Measurements from ENCODE around the gene DCUN1D2. TPM values are rescaled to one million over a fixed set of nuclear protein-coding genes. Genes with fewer than 3 reads are reported as not detected.
"Not testable (repeated sequence)": the region's sequence is repeated elsewhere in the genome, so short reads cannot be mapped to it uniquely, and the experiment has no call there.

The DCUN1D2 gene
- total RNA-seq, 2 donors from 2014 or later, result 35.8 to 44.7 TPM

- not testable (repeated sequence) for H3K27me3 ChIP-seq (ENCODE audit: control insufficient read depth, insufficient read depth, low read length, poor library complexity, severe bottlenecking); H3K4me1 Mint-ChIP-seq; H3K9me3 Mint-ChIP-seq; H3K9me3 ChIP-seq (ENCODE audit: control insufficient read depth, low read length); H3K27me3 Mint-ChIP-seq (ENCODE audit: insufficient read depth); H3K4me3 Mint-ChIP-seq; H3K27ac ChIP-seq (ENCODE audit: low read depth, low read length); H3K9ac ChIP-seq (ENCODE audit: extremely low read depth, low read length, poor library complexity, severe bottlenecking); H3K4me1 ChIP-seq (ENCODE audit: control insufficient read depth, insufficient read depth, low read length); H3K4me3 ChIP-seq (ENCODE audit: low read length)
- TF ChIP-seq, protein P1, sequence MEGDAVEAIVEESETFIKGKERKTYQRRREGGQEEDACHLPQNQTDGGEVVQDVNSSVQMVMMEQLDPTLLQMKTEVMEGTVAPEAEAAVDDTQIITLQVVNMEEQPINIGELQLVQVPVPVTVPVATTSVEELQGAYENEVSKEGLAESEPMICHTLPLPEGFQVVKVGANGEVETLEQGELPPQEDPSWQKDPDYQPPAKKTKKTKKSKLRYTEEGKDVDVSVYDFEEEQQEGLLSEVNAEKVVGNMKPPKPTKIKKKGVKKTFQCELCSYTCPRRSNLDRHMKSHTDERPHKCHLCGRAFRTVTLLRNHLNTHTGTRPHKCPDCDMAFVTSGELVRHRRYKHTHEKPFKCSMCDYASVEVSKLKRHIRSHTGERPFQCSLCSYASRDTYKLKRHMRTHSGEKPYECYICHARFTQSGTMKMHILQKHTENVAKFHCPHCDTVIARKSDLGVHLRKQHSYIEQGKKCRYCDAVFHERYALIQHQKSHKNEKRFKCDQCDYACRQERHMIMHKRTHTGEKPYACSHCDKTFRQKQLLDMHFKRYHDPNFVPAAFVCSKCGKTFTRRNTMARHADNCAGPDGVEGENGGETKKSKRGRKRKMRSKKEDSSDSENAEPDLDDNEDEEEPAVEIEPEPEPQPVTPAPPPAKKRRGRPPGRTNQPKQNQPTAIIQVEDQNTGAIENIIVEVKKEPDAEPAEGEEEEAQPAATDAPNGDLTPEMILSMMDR (conservative IDR thresholded peaks at IDR 0.05), result peak; percentile 59
- H3K36me3 ChIP-seq (ENCODE audit: control insufficient read depth, insufficient read depth, low read length), result peaks cover 20% of the 10 kb centered on the region
- 82% methylated on average over 4 to 17 of the region's 19 CpGs for whole genome bisulfite sequencing, 2 experiments (ENCODE audit: insufficient coverage in 1 of 2, insufficient read length in 1 of 2)
- DNase-seq, result peak; percentile 77
- peaks cover 47% of the 10 kb centered on the region for H3K36me3 Mint-ChIP-seq (ENCODE audit: low read depth)
- H3K27ac Mint-ChIP-seq, result peak overlapping the region; percentile 70
Measured at GRCh38 chr13:113450861-113451620, 39.5 kb downstream of the DCUN1D2 start.

- not testable (repeated sequence) for H3K27ac ChIP-seq (ENCODE audit: low read depth, low read length); DNase-seq; H3K4me3 ChIP-seq (ENCODE audit: low read length); H3K9ac ChIP-seq (ENCODE audit: extremely low read depth, low read length, poor library complexity, severe bottlenecking); H3K27me3 ChIP-seq (ENCODE audit: control insufficient read depth, insufficient read depth, low read length, poor library complexity, severe bottlenecking); H3K4me1 Mint-ChIP-seq; H3K4me1 ChIP-seq (ENCODE audit: control insufficient read depth, insufficient read depth, low read length); H3K4me3 Mint-ChIP-seq; H3K27me3 Mint-ChIP-seq (ENCODE audit: insufficient read depth); H3K9me3 ChIP-seq (ENCODE audit: control insufficient read depth, low read length); H3K9me3 Mint-ChIP-seq; H3K27ac Mint-ChIP-seq
- WGBS, 2 experiments (ENCODE audit: insufficient coverage in 1 of 2, insufficient read length in 1 of 2), result 95 to 98% methylated on average over 6 to 7 of the region's 9 CpGs
- peaks cover 14% of the 10 kb centered on the region for H3K36me3 ChIP-seq (ENCODE audit: control insufficient read depth, insufficient read depth, low read length)
- peaks cover 40% of the 10 kb centered on the region for H3K36me3 Mint-ChIP-seq (ENCODE audit: low read depth)
Measured at GRCh38 chr13:113450348-113450744, 40.2 kb downstream of the DCUN1D2 start.

DNA sequence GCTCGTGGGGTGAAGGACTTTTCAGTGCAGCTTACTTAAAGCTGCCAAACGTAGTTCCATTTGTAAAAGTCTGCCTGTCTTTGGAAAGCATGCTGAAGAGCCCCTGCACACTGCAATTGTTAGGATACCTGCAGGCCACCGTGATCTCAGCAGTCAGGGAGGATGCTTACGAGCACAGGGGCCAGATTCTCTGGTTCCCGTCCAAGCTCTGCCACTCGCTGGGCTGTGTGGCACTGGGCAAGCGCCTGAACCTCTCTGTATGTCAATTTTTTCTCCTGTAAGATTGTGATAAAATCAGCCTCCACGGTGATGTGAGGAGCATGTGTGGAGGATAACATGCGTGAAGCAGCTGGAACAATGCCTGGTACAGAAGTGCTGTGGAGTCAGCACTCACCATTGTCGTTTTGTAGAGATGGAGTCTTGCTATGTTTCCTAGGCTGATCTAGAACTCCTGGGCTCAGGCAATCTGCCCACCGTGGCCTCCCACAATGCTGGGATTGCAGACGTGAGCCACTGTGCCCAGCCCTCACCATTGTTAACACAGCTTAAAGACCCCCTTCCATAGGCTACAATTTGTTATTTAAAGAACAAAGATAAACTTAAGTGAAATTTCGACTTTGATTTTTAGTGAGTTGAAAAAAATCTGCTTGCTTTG is 40.7 kb downstream of the DCUN1D2 start:
- DNase-seq, result no peak
- no peak overlapping the region for H3K27ac ChIP-seq (ENCODE audit: low read depth, low read length)
- H3K4me3 ChIP-seq (ENCODE audit: low read length), result no peak overlapping the region
- H3K36me3 Mint-ChIP-seq (ENCODE audit: low read depth), result peaks cover 35% of the 10 kb centered on the region
- no peak overlapping the region for H3K4me3 Mint-ChIP-seq
- H3K4me1 ChIP-seq (ENCODE audit: control insufficient read depth, insufficient read depth, low read length), result no peaks in the 10 kb centered on the region
- H3K27me3 ChIP-seq (ENCODE audit: control insufficient read depth, insufficient read depth, low read length, poor library complexity, severe bottlenecking), result no peaks in the 10 kb centered on the region
- peaks cover 4% of the 10 kb centered on the region for H3K4me1 Mint-ChIP-seq
- no peaks in the 10 kb centered on the region for H3K27me3 Mint-ChIP-seq (ENCODE audit: insufficient read depth)
- H3K36me3 ChIP-seq (ENCODE audit: control insufficient read depth, insufficient read depth, low read length), result peaks cover 8% of the 10 kb centered on the region
- 89 to 90% methylated on average over 9 to 13 of the region's 13 CpGs for WGBS, 2 experiments (ENCODE audit: insufficient coverage in 1 of 2, insufficient read length in 1 of 2)
- peaks cover 1% of the 10 kb centered on the region for H3K9me3 Mint-ChIP-seq
- TF ChIP-seq, protein P1 (conservative IDR thresholded peaks at IDR 0.05), result no peak
- H3K27ac Mint-ChIP-seq, result peak overlapping the region; percentile 71
- H3K9ac ChIP-seq (ENCODE audit: extremely low read depth, low read length, poor library complexity, severe bottlenecking), result no peak overlapping the region
- H3K9me3 ChIP-seq (ENCODE audit: control insufficient read depth, low read length), result no peaks in the 10 kb centered on the region
